Fibroblast of gingiva (primary cell): Measurements from ENCODE around the gene PTPRN2.
"Not testable (repeated sequence)": the region's sequence is repeated elsewhere in the genome, so short reads cannot be mapped to it uniquely, and the experiment has no call there.

Source experiments
- DNase-seq: peaks from one replicate; pipeline ENCODE4 v3.0.0-alpha.2; 2011; ENCODE audit warnings: low read depth

PTPRN2 gene

GRCh38 chr7:158382363-158383254 lies 205.0 kb downstream of the PTPRN2 start:
- no peak for DNase-seq

GRCh38 chr7:158381956-158382355 lies 205.7 kb downstream of the PTPRN2 start:
- DNase-seq, result no peak

GRCh38 chr7:158378978-158379377 lies 208.6 kb downstream of the PTPRN2 start:
- no peak for DNase-seq

DNA sequence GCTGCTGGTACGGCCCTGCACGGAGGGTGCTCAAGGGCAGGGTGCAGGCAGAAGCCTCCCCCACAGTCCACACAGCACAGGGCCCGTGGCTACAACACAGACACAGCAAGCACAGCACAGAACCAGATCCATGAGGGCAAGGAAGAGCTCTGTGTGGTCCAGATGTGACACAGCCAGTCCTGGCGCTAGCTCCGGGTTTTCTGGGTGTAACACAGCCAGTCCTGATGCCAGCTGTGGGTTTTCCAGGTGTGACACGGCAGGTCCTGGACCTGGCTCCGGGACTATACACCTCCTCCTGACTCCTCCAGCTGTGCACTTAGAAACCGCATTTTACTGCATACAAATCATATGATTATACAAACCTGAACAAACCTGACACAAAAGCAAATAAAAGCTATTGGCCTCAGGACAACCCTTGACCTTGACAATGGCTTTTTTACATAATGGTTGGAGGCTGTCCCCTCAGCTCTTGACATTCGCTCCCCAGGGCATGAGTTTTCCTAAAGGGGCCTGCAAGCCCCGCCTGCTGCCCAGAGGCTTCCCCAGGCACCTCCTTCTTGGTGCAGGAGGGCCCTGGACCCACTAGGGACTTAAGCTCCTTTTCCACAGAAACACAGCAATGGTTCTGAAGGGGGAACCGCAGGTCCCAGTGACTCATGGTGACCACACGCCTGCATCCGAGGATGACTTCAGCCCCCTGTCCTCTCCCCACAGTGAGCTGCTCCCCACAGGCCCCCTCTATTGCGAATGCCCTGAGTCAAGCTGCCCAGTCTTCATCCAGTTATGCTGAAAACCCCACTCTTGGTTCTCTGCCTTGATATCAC lies 209.6 kb downstream of the PTPRN2 start:
- no peak for DNase-seq

DNA sequence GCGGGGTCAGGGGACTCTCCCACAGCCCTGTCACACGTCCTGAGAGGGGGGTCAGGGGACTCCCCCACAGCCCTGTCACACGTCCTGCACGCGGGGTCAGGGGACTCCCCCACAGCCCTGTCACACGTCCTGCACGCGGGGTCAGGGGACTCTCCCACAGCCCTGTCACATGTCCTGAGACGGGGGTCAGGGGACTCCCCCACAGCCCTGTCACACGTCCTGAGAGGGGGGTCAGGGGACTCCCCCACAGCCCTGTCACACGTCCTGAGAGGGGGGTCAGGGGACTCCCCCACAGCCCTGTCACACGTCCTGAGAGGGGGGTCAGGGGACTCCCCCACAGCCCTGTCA lies 210.8 kb downstream of the PTPRN2 start:
- not testable (repeated sequence) for DNase-seq

DNA sequence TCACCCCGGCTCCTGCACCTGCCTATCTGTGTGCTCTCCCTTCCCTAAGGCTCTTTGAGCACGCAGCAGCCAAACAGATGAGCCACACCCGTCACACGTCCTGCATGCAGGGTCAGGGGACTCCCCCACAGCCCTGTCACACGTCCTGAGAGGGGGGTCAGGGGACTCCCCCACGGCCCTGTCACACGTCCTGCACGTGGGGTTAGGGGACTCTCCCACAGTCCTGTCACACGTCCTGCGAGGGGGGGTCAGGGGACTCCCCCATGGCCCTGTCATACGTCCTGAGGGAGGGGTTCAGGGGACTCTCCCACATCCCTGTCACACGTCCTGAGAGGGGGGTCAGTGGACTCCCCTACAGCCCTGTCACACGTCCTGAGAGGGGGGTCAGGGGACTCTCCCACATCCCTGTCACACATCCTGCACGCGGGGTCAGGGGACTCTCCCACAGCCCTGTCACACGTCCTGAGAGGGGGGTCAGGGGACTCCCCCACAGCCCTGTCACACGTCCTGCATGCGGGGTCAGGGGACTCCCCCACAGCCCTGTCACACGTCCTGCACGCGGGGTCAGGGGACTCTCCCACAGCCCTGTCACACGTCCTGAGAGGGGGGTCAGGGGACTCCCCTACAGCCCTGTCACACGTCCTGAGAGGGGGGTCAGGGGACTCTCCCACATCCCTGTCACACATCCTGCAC lies 211.3 kb downstream of the PTPRN2 start:
- DNase-seq, result not testable (repeated sequence)

DNA sequence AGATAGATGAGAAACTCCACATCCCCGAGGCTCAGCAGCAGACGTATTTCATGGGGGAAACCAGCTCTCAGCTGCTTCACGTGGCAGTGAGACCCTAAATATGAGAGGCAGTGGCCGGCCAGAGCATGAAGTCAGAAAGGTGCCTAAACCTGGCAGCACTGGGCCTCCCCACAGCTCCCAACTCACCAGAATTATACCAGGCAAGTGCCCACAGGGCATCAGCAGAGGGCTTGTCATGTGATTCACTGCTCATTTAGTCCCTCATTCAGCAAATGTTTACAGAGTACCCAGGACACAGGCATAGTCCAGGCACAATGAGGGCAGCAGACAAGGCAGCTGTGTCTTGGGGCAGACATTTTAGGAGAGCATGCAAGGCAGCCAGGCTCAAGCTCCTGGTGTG lies 212.6 kb downstream of the PTPRN2 start:
- no peak for DNase-seq

GRCh38 chr7:158374586-158374985 lies 213.0 kb downstream of the PTPRN2 start:
- no peak for DNase-seq

GRCh38 chr7:158374146-158374545 lies 213.5 kb downstream of the PTPRN2 start:
- no peak for DNase-seq

- DNase-seq, result no peak
Observed at GRCh38 chr7:158373476-158374133, 214.0 kb downstream of the PTPRN2 start.

DNA sequence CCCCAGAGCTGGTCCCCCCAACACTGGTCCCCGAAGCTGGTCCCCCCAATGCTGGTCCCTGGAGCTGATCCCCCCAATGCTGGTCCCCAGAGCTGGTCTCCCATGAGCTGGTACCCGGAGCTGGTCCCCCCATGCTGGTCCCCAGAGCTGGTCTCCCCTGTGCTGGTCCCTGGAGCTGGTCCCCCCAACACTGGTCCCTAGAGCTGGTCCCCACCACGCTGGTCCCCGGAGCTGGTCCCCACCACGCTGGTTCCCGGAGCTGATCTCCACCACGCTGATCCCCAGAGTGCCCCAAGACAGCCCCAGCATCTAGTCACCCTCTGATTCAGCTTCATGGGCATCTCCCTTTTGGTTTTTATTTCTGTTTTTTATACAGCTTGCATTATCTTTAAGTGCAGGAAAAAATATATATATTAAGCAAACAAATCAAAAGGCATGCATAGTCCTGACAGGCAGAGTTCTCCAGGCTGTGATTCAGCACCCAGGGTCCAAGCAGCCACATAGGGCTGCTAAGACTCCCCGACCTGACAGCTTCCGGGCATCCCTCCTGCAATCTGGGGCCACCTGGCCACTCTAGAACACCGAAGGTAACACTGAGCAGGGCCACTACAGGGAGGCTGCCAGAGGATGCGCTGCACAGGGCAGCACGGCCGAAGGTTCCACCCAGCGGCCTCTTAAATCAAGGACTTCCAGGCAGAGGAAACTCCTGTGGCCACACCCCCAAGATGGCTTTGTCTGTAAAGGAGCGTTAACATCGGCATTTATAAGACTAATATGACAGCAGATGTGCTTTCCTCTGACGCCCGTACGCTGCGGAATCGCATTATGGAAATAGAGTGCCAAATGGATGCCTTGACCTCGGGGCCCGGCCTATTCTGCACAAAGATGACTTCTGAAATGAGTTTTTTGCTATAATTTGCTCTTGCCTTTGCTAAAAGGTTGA lies 215.0 kb downstream of the PTPRN2 start:
- no peak for DNase-seq

GRCh38 chr7:158371856-158372255 lies 215.8 kb downstream of the PTPRN2 start:
- DNase-seq, result no peak

DNA sequence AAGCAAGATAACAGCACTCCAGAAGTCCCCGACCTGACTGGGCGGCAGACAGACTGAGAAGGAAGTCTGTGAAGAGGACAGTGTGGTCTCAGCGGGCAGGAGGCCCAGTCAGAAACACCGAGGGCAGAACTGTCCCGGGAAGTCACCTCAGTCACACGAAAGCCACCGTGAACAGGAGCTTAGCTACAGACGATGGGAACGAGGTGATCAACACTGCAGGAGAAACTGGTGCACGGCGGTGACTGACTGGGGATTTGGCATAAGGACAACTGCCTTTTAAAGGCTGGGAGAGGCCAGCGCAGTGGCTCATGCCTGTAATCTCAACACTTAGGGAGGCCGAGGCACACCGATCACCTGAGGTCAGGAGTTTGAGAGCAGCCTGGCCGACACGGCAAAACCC lies 217.8 kb downstream of the PTPRN2 start:
- no peak for DNase-seq

DNA sequence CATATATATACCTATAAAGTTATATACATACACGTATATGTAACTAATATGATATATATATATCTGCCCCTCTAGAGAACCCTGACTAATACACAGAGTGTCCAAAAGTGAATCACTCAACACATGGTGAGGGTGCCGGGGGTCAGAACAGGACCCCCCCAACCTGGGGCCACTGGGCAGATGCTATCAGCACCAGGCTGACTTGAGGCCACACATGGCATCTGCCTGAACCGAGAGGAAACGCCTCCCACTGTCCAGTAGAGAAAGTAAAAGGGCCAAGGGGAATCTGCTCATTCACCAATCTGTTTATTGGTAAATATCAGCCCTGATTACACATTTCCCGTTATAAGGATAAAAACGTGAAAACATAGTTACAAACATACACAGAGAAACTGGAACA lies 218.3 kb downstream of the PTPRN2 start:
- no peak for DNase-seq

DNA sequence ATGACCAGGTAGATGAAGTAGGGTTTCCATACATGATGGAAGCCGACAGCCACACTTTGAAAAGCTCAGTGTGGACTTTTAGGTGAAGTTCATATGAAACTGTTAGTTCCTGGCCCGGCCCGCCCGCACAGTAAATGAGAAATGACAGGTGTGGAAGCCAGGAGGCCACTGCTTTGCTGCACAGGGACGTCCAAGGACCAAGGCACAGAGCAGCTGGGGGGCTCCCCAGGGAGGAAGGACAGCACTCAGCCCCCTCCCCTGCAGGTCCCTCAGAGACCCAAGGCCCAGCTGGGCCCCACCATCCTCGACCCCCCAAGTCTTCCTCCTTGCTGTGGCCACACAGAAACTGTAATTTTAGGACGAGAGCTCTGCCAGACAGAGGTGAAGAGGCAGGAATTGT lies 219.2 kb downstream of the PTPRN2 start:
- no peak for DNase-seq

DNA sequence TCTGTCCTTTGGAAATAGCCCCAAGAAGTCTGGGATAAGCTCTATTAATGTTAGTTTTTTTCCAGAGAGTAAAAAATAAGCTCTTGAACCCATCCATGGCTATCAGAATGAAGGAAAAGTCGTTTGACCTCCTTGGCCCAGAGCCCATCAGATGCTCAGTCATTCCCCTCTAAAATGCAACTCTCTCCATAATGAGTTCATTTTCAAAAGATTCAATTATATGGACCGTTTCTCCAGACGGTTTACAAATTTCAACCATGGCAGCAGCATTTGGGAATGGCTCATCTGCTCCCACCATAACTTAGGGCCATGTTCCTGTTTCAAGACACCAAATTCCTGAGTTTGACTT lies 220.0 kb downstream of the PTPRN2 start:
- DNase-seq, result no peak

GRCh38 chr7:158366916-158367633 lies 220.5 kb downstream of the PTPRN2 start:
- no peak for DNase-seq

DNA sequence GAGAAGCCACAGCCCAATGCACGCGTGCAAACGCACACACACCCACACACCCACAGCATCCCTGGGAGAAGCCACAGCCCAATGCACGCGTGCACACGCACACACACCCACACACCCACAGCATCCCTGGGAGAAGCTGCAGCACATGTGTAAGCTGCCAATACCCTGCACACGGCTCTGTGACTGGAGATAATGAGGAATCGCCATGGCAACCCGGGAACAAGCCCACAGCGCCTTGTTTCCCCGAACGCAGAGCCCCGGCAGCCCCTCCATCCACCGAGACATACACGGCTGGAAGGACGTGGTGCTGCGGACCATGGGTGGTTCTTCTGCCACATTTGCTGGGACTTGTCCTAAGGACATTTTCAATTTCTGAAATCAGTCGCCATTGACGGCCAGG lies 221.3 kb downstream of the PTPRN2 start:
- no peak for DNase-seq

DNA sequence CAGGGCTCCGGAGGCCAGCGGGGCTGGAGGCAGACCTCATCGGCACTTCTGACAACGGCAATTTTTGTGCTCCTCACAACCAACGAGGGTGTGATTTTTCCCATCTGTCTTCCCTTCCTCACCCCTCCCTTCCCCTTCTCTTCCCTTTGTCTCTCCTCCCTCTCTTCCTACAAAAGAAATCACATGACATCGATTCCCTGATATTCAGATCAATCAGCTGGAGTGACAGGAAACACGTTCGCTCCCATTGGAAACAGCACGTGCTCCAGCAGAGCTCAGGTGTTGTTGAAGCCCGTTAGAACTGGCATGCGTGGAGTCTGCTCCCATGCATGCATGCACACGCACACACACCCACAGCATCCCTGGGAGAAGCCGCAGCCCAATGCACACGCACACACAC lies 222.4 kb downstream of the PTPRN2 start:
- no peak for DNase-seq

GRCh38 chr7:158364451-158364850 lies 223.2 kb downstream of the PTPRN2 start:
- DNase-seq, result no peak
